Neuron (in vitro differentiated cells): ENCODE results near the gene U2AF1.
"Not testable (repeated sequence)": the region's sequence is repeated elsewhere in the genome, so short reads cannot be mapped to it uniquely, and the experiment has no call there.

ENCODE experiments used
- H2AFZ ChIP-seq: one replicate; pipeline ENCODE4 v1.6.1; 2013; ENCODE audit warnings: low read depth, mild to moderate bottlenecking, inconsistent platforms, low read length, moderate library complexity
- H3K27me3 ChIP-seq: one replicate; pipeline ENCODE4 v1.6.1; 2013; ENCODE audit warnings: low read length; ENCODE audit not compliant: insufficient read depth
- H3K36me3 ChIP-seq: one replicate; pipeline ENCODE4 v1.6.1; 2013; ENCODE audit warnings: low read length; ENCODE audit not compliant: insufficient read depth
- H3K4me1 ChIP-seq: one replicate; pipeline ENCODE4 v1.6.1; 2013; ENCODE audit warnings: low read length; ENCODE audit not compliant: insufficient read depth
- H3K4me3 ChIP-seq: 2 replicates; pipeline ENCODE4 v1.5.1; 2013; ENCODE audit warnings: mild to moderate bottlenecking, low read length, moderate library complexity
- H3K9me3 ChIP-seq: one replicate; pipeline ENCODE4 v1.6.1; 2013; ENCODE audit warnings: low read length

The U2AF1 gene

DNA sequence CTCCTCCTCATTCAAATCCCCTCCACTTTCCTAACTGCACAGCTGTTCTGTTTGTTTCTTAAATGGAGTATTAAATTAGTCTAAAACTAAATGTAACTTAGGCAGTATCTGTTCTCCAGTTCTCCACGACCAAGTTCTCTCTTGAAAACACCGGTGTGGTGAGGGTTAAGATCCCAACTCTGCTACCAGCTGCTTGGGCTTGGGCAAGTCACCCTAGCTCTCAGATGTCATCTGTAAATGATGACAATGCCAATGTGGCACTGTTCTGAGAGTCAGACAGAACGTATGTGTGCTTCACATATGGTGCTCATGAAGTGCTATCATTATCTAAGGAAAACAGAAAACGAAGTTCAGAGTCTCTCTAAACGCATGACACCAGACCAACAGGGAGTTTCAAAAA lies 2.7 kb downstream of the U2AF1 start:
- H3K9me3 ChIP-seq, H3K36me3 ChIP-seq, H3K4me3 ChIP-seq: not testable (repeated sequence)

DNA sequence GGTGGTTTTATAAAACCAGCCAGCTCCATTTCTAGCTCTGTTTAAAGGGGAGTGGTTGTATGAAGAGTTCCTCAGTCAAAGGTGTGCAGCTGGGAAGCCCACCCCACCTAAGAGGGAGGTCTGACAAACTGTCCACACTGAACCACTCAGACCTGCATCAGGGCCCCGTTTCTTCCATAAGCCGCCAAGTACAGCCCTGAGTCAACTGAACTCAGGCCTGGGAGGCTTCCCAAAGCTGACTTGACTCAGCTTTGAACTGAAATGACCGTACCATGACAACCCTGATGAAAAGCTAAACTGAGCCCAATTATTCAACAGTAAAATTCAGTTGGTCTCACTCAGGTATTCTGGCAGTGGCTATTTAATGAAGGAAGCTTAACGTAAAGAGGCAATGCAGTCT lies 5.1 kb downstream of the U2AF1 start:
- H3K4me1 ChIP-seq, H3K36me3 ChIP-seq, H2AFZ ChIP-seq, H3K9me3 ChIP-seq, H3K27me3 ChIP-seq, H3K4me3 ChIP-seq: not testable (repeated sequence)

More for the DNA sequence above, 2.7 kb downstream of the U2AF1 start:
- not testable (repeated sequence) for H2AFZ ChIP-seq, H3K4me1 ChIP-seq, H3K27me3 ChIP-seq

DNA sequence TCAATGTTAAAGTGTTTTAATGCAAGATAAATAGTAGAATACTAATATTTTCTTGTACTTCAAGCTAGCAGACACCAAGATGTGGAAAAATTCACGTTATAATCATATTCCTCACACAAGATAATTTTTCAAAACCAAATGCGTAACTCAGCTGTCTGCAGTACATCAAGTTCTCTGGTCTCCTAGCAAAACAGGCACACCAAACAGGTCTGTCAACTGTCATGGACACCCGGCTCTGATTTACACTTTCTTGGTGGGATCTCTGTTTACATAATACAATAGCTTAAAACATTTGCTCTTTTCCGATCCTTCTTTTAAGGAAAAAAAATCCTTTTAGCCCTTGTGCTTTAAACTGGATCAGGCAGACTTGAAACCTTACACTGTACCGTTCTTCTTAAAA lies 5.7 kb downstream of the U2AF1 start:
- H3K36me3 ChIP-seq, H3K9me3 ChIP-seq, H2AFZ ChIP-seq, H3K4me1 ChIP-seq, H3K4me3 ChIP-seq, H3K27me3 ChIP-seq: not testable (repeated sequence)

DNA sequence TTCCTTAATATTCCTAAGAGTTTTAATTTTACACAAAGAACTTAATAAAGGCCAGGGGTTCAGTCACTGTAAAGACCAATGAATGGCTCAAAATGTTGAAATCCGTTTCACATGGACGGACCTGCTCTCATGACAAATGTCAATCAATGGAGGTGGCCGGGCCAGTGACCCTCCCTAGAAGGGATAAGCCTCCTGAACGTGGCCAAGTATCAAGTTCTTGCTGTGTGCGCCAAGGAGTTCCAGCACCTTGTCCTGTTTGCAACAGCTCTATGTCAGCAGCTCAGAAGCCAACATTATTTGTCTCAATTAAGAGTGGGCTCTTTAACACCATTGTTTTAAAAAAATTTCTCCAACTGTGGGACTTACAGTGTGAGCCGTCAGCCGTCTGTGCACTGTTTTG lies 6.4 kb downstream of the U2AF1 start:
- H3K27me3 ChIP-seq, H3K9me3 ChIP-seq, H3K4me1 ChIP-seq, H3K4me3 ChIP-seq, H2AFZ ChIP-seq, H3K36me3 ChIP-seq: not testable (repeated sequence)

DNA sequence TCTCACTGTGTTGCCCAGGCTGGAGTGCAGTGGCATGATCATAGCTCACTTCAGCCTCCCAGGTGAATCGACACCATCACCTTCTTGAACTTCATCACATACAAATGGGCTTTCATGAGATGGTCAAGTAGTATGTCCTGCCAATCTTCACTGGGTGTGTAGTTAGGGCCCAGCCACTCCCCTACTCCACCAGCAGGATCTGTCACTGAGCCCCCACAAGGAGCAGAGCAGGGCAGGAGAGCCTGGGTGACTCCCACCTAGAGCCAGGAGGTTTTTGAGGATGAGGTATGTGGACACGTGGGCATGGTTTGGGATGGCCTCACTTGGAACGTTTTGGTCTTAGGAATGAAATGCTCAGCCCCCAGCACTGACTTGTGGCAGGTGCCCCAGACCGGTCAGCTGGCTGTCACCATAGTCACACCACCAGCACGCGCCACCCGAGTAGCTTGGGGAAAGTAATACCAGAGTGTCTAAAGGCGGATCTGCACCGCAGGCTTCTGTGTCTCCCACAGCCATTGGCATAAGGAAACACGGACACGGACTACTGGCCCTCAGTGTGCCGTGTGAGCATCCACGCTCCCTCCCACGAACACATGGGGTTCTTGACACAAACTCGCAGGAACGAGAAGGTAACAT lies 15.3 kb downstream of the U2AF1 start:
- not testable (repeated sequence) for H3K4me3 ChIP-seq, H3K4me1 ChIP-seq, H3K27me3 ChIP-seq, H3K36me3 ChIP-seq, H3K9me3 ChIP-seq, H2AFZ ChIP-seq

DNA sequence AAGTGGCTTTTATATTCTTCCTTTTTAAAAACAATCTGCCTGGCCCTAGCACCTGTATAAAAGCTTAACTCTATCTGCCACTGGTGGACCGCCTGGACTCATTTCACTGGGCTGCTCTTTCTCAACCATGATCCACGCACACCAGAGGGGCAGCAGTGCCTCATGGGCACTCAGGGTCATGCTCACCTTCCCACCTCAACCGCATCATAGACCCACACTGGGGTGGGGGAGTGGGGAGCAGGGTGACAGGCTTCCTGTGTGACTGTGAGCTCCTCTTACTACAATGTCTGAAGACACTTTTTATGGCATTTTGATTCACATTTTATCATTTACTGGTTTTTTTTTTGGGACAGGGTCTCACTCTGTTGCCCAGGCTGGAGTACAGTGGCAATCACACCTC lies 16.4 kb downstream of the U2AF1 start:
- not testable (repeated sequence) for H3K9me3 ChIP-seq, H2AFZ ChIP-seq, H3K27me3 ChIP-seq, H3K4me3 ChIP-seq, H3K36me3 ChIP-seq, H3K4me1 ChIP-seq

DNA sequence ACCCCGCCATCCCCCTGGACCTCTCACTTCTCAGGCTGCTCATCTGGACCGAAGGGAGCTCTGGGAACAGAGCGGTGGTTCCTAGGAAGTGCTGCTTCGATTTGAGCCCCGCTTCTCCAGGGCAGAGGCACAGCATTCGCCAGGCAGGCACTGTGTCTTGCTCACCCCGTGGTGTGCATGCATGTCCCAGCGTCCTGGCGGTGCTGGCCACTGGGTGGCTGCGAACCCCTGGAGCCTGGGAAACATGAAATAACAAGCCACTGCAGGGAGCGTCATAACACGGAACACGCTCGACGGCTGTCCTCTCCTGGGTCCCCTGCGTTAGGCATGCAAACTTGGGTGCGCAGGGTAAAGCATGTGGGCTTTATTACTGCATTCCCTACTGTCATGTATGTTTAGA lies 17.9 kb downstream of the U2AF1 start:
- H2AFZ ChIP-seq, H3K4me1 ChIP-seq, H3K4me3 ChIP-seq, H3K27me3 ChIP-seq, H3K9me3 ChIP-seq, H3K36me3 ChIP-seq: not testable (repeated sequence)

DNA sequence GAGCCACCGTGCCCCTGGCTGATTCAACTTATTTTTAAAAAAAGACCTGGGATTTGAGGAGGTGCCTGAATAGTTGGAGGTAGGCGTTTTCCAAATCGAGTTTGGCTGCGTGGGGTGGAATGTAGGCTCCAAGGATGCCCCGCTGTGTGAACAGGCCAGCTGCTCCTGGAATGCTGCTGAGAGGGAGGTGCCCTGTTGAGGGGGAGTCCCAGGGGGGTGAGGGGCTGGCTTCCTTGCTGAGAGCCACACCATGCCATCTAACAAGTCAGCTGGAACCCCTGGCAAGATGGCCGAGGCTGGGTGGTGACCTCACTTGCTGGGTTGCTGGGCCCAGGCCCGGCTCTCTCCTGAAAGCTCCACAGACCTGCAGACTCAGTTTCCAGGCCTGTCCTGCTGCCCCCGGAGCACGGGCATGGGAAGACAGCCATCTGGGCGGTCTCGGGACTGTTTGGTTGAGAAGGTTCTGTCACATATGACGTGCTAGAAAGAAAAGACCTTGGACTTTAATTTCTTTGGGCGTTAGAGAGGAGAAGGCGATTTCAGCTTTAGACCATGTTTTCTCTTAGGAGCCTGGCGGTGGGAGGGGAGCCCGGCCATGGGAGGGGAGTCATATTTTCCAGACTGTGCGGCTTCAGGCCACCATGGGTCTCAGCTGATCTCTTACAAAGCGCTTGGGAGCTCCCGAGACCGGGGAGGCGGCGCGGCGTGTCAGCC lies 24.6 kb downstream of the U2AF1 start:
- not testable (repeated sequence) for H3K4me1 ChIP-seq, H3K9me3 ChIP-seq, H3K4me3 ChIP-seq, H3K36me3 ChIP-seq, H2AFZ ChIP-seq, H3K27me3 ChIP-seq

DNA sequence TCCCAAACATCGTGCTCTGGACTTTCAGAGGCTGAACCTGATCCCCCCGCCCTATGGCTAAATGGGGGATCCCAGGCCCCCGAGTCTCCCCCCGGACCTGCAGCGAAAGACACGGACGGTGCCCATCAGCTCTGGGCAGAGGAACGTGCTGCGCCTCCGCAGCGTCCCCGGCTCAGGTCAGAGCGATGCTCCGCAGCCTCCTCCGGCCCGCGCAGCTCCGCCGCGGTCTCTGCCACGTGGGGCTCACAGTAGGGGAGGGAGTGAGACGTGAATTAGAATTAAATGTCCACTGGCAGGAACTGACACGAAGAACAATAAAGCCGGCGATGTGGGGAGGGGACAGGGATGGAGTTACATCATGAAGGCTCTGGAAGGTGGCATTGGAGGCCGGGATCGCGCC lies 30.7 kb downstream of the U2AF1 start:
- not testable (repeated sequence) for H2AFZ ChIP-seq, H3K9me3 ChIP-seq, H3K27me3 ChIP-seq

DNA sequence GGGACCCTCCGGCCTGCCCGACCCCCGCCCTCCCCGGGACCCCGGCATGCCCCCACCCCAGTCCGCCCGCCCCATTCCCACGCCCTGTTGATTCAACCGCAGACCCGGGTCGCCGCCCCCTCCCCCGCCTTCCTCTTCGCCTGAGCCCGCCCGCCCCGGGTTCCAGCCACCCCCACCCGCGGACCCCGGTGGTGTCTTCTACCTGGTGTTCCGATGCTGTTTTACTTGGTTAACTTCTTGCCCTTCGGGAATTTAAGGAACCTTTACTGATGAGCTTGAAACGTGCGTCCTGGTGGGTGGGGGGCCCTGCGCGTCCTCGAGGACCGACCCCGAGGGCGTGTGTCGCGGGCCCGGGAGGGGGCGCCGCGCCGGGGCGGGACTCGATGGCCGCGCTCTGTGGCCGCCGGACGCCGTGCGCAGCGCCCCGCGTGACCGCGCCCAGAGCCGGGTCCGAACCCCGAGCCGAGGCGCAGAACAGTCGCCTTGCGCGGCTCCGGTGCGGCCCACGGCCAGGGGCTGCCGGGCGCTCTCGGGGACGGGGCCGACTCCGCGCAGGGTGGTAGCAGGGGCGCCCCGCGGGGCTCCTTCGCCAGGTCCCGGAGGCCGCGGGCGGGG lies 31.2 kb downstream of the U2AF1 start:
- not testable (repeated sequence) for H3K4me1 ChIP-seq, H2AFZ ChIP-seq, H3K9me3 ChIP-seq, H3K4me3 ChIP-seq, H3K27me3 ChIP-seq, H3K36me3 ChIP-seq

More for the DNA sequence above, 30.7 kb downstream of the U2AF1 start:
- not testable (repeated sequence) for H3K36me3 ChIP-seq, H3K4me1 ChIP-seq, H3K4me3 ChIP-seq

DNA sequence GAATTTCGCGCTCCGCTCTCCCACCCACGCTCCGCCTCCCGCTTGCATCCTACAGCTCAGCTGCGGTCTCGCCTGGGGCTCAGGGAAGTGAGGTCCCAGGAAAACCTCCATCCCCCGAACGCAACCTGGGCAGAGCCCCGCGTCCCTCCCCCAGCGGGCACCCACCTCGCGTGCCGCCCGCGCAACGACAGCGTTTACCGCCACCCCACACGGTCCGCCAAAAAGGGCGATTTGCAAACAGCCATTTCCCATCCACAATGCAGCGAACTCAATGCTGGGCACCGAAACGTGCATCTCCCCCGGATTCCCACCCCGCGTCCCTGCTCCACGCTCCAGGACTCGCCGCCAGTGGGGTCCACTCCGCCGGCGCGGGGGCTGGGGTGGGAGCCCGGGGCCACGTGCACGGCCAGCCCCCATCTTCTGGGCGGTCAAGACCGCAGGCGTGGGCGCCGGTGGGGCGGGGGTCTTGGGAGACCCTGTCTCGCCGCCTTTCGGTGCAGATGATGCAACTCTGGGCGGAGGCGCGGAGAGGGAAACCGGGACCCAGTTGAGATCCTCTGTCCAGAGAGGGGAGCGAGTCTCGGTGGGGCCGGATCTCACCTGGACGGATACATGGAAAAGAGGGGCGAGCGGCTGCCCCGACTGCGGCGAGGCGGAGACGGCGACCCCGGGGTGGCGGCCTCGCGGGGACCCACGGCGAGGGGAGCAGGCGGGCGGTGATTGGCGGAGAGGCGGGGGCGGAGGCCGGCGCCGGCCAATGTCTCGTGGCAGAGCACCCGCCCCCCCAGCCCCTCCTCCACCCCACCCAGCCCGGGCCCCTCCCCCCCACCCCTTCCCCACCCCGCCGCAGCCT lies 32.0 kb downstream of the U2AF1 start, which contains the start of gene CBS:
Gene CBS, minus strand, starts transcription at position 666 of the 853 bp plus-strand sequence. CDS start 3,642 bp downstream, outside the sequence.
- not testable (repeated sequence) for H3K36me3 ChIP-seq, H3K27me3 ChIP-seq, H3K4me1 ChIP-seq, H2AFZ ChIP-seq, H3K9me3 ChIP-seq, H3K4me3 ChIP-seq

DNA sequence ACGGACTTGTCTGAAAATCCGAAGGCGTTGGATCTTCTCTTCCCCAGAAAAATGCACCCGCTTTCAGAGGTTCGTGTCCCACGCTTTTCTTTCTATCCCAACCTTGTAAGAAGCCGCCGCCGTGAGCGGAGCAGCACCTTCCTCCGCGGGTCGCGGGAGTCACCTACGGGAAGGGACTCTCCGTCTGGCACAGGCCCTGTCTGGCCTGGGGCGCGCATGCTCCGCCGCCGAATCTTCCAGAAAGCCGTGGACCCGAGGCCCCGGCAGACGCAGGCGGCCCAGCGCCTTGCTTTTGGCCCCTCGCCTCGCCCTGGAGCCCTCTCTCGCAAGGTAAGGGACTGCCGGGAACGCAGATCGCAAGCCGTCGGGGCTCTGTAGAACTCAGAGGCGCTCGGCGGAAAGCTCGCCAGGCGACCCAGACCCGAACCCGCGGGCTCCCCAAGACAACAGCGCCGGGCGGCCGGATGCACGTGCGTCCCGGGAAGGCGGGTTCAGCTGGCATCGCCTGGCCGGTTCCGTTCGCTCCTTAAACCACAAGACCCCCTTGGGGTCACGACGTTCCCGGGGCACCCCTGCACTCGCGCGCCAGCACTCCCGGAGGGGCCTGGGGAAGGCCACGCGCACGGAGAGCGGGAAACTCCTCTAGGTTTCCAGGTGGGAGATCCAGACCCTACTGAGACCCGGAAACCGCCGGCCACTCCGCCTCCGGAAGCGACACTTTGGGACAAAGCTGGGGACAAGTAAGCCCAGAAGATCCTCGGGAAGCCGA lies 32.8 kb downstream of the U2AF1 start:
- not testable (repeated sequence) for H3K9me3 ChIP-seq, H3K36me3 ChIP-seq, H3K4me1 ChIP-seq, H3K27me3 ChIP-seq, H3K4me3 ChIP-seq, H2AFZ ChIP-seq

DNA sequence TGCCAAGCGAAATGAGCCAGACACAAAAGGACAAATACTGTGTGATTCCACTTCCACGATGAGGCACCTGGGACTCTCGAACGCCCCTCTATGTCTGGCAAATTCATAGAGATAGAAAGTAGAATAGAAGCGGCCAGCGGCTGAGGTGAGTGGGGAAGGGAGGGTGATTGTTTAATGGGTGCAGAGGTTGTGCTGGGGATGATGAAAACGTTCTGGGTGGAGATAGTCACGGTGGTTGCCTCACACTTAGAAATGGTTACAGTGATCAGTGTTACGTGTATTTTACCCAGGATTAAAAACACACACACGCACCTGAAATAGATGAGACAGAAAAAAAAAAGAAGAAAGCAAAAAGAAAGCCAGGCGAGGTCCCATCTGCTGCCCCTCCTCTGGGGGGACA lies 34.6 kb downstream of the U2AF1 start:
- not testable (repeated sequence) for H3K27me3 ChIP-seq, H3K4me3 ChIP-seq, H3K4me1 ChIP-seq, H3K36me3 ChIP-seq, H3K9me3 ChIP-seq, H2AFZ ChIP-seq
